Mesenchymal stem cell (in vitro differentiated cells and primary cell): ENCODE results near the gene C22orf39.

Experiments used
- DNase-seq: peaks from one replicate; pipeline ENCODE4 v3.0.0-alpha.2; 2013
- H2AFZ ChIP-seq: one replicate; pipeline ENCODE4 v1.6.1; 2013; ENCODE audit warnings: low read depth, mild to moderate bottlenecking, control low read depth, inconsistent platforms, low read length, moderate library complexity
- H2AK5ac ChIP-seq: 2 replicates; pipeline ENCODE4 v1.6.1; 2013; ENCODE audit warnings: low read length, moderate library complexity, mild to moderate bottlenecking, inconsistent platforms; ENCODE audit not compliant: severe bottlenecking
- H2BK120ac ChIP-seq: one replicate; pipeline ENCODE4 v1.6.1; 2013; ENCODE audit warnings: low read depth, mild to moderate bottlenecking, inconsistent platforms, low read length, moderate library complexity
- H2BK12ac ChIP-seq, 2 experiments: one replicate each; pipeline ENCODE4 v1.6.1; 2013; ENCODE audit warnings: inconsistent platforms in 2 of 2, low read length in 2 of 2, mild to moderate bottlenecking in 2 of 2, moderate library complexity in 2 of 2, control low read depth in 1 of 2
- H2BK15ac ChIP-seq: one replicate; pipeline ENCODE4 v1.6.1; 2013; ENCODE audit warnings: mild to moderate bottlenecking, low read depth, inconsistent platforms; ENCODE audit not compliant: poor library complexity, severe bottlenecking
- H2BK5ac ChIP-seq: 2 replicates; pipeline ENCODE4 v1.6.1; 2013; ENCODE audit warnings: low read depth, mild to moderate bottlenecking, low read length, control low read depth, inconsistent platforms; ENCODE audit not compliant: poor library complexity, severe bottlenecking
- H3K14ac ChIP-seq, 2 experiments: one replicate each; pipeline ENCODE4 v1.6.1; 2013; ENCODE audit warnings: inconsistent platforms in 2 of 2, low read length in 2 of 2, control low read depth in 1 of 2, mild to moderate bottlenecking in 1 of 2, moderate library complexity in 1 of 2
- H3K18ac ChIP-seq, 2 experiments: one replicate each; pipeline ENCODE4 v1.6.1; 2013; ENCODE audit warnings: inconsistent platforms in 2 of 2, low read length in 2 of 2, control low read depth in 1 of 2, low read depth in 1 of 2, mild to moderate bottlenecking in 1 of 2
- H3K23ac ChIP-seq, 2 experiments: one replicate each; pipeline ENCODE4 v1.6.1; 2013; ENCODE audit warnings: inconsistent platforms in 2 of 2, low read length in 2 of 2, mild to moderate bottlenecking in 2 of 2, moderate library complexity in 2 of 2, control low read depth in 1 of 2
- H3K27ac ChIP-seq: 2 replicates; pipeline ENCODE4 v1.5.1; 2013; ENCODE audit warnings: mild to moderate bottlenecking, moderate library complexity, low read length, control low read depth, inconsistent platforms; ENCODE audit not compliant: poor library complexity, severe bottlenecking
- H3K27me3 ChIP-seq, 2 experiments: 2 replicates each; pipeline versions ENCODE4 v1.6.1 to v1.7.0; 2013; ENCODE audit warnings: low read length in 2 of 2, mild to moderate bottlenecking in 2 of 2, moderate library complexity in 2 of 2, control low read depth in 1 of 2, inconsistent platforms in 1 of 2; ENCODE audit not compliant: control insufficient read depth in 1 of 2, insufficient read depth in 1 of 2
- H3K36me3 ChIP-seq, 2 experiments: 2 replicates each; pipeline versions ENCODE4 v1.6.1 to v1.7.0; 2013; ENCODE audit warnings: low read length in 2 of 2, control low read depth in 1 of 2, inconsistent platforms in 1 of 2, low read depth in 1 of 2, mild to moderate bottlenecking in 1 of 2; ENCODE audit not compliant: insufficient read depth in 2 of 2, control insufficient read depth in 1 of 2
- H3K4ac ChIP-seq, 2 experiments: one replicate each; pipeline ENCODE4 v1.6.1; 2013; ENCODE audit warnings: inconsistent platforms in 2 of 2, low read length in 2 of 2, mild to moderate bottlenecking in 2 of 2, moderate library complexity in 2 of 2, control low read depth in 1 of 2, low read depth in 1 of 2
- H3K4me1 ChIP-seq: 2 replicates; pipeline ENCODE4 v1.6.1; 2013; ENCODE audit warnings: low read depth, low read length, control low read depth; ENCODE audit not compliant: control insufficient read depth, insufficient read depth
- H3K4me2 ChIP-seq: 2 replicates; pipeline ENCODE4 v1.6.1; 2013; ENCODE audit warnings: low read length, mild to moderate bottlenecking, inconsistent platforms; ENCODE audit not compliant: poor library complexity, severe bottlenecking
- H3K4me3 ChIP-seq, 2 experiments: 2 replicates each; pipeline versions ENCODE4 v1.5.1 to v1.7.0; 2013; ENCODE audit warnings: low read length in 2 of 2, mild to moderate bottlenecking in 2 of 2, control low read depth in 1 of 2, low read depth in 1 of 2; ENCODE audit not compliant: insufficient read depth in 1 of 2
- H3K79me1 ChIP-seq: replicated peaks from 2 replicates; pipeline ENCODE4 v1.6.1; 2013; ENCODE audit warnings: mild to moderate bottlenecking, control low read depth, low read length, inconsistent platforms; ENCODE audit not compliant: poor library complexity, severe bottlenecking
- H3K9ac ChIP-seq: 2 replicates; pipeline ENCODE4 v1.7.0; 2013; ENCODE audit warnings: mild to moderate bottlenecking, low read length, moderate library complexity
- H3K9me3 ChIP-seq: 2 replicates; pipeline ENCODE4 v1.7.0; 2013; ENCODE audit warnings: mild to moderate bottlenecking, low read length; ENCODE audit not compliant: control insufficient read depth
- H4K8ac ChIP-seq: one replicate; pipeline ENCODE4 v1.6.1; 2013; ENCODE audit warnings: inconsistent platforms, mild to moderate bottlenecking, low read length, moderate library complexity
- H4K91ac ChIP-seq: one replicate; pipeline ENCODE4 v1.6.1; 2013; ENCODE audit warnings: mild to moderate bottlenecking, low read length, inconsistent platforms
- WGBS: methylation state at CpG from one replicate; pipeline ENCODE4 v1.1.7; 2013; ENCODE audit warnings: mixed read lengths; 5-methylcytosine and 5-hydroxymethylcytosine counted together

Gene C22orf39

GRCh38 chr22:19396934-19397733 lies 50.4 kb downstream of the C22orf39 start:
- H3K4ac ChIP-seq: no peak overlapping the region
- DNase-seq: no peak
- no peak overlapping the region for H2BK15ac ChIP-seq
- no peak overlapping the region for H2BK5ac ChIP-seq
- peaks cover 68 to 92% of the 10 kb centered on the region in 2 experiments for H3K36me3 ChIP-seq
- peaks cover 22% of the 10 kb centered on the region for H3K79me1 ChIP-seq
- H2AK5ac ChIP-seq: no peak overlapping the region
- H4K91ac ChIP-seq: no peak overlapping the region
- no peak overlapping the region for H3K27ac ChIP-seq
- H3K4me1 ChIP-seq: no peaks in the 10 kb centered on the region
- H3K18ac ChIP-seq: no peak overlapping the region
- no peak overlapping the region for H4K8ac ChIP-seq
- H3K14ac ChIP-seq: no peak overlapping the region
- H3K23ac ChIP-seq: no peak overlapping the region
- WGBS: 95% methylated on average over 6 of the region's 6 CpGs
- no peaks in the 10 kb centered on the region for H3K27me3 ChIP-seq
- no peaks in the 10 kb centered on the region for H3K9me3 ChIP-seq
- no peak overlapping the region for H3K4me2 ChIP-seq
- no peak overlapping the region for H3K9ac ChIP-seq
- H2AFZ ChIP-seq: no peak overlapping the region
- H3K4me3 ChIP-seq: no peak overlapping the region
- H2BK120ac ChIP-seq: no peak overlapping the region
- no peak overlapping the region for H2BK12ac ChIP-seq

- Histone ChIP-seq H3K4me1 (no peaks in the 10 kb centered on the region), H3K9me3 (no peaks in the 10 kb centered on the region), H2BK120ac (no peak overlapping the region), H3K14ac (no peak overlapping the region), H2AFZ (no peak overlapping the region), H2BK12ac (no peak overlapping the region), H2BK15ac (no peak overlapping the region), H3K79me1 (peaks cover 19% of the 10 kb centered on the region), H3K27ac (no peak overlapping the region), H3K27me3 (no peaks in the 10 kb centered on the region), H3K18ac (no peak overlapping the region), H3K23ac (no peak overlapping the region), H2BK5ac (no peak overlapping the region), H4K8ac (no peak overlapping the region), H3K4ac (no peak overlapping the region), H3K36me3 (peaks cover 71 to 92% of the 10 kb centered on the region in 2 experiments), H4K91ac (no peak overlapping the region), H3K4me3 (no peak overlapping the region), H2AK5ac (no peak overlapping the region), H3K9ac (no peak overlapping the region), H3K4me2 (no peak overlapping the region)
- DNase-seq: no peak
- WGBS: 100% methylated on average over 6 of the region's 6 CpGs
These were observed 51.0 kb downstream of the C22orf39 start for GRCh38 chr22:19396561-19396933.

- Histone ChIP-seq H3K18ac (no peak overlapping the region), H2BK120ac (no peak overlapping the region), H2AK5ac (no peak overlapping the region), H2BK15ac (no peak overlapping the region), H2BK12ac (no peak overlapping the region), H3K4me3 (no peak overlapping the region), H3K27ac (no peak overlapping the region), H3K4me1 (no peaks in the 10 kb centered on the region), H4K91ac (no peak overlapping the region), H3K4ac (no peak overlapping the region), H3K27me3 (no peaks in the 10 kb centered on the region), H3K14ac (no peak overlapping the region), H3K79me1 (peaks cover 15% of the 10 kb centered on the region), H3K9me3 (no peaks in the 10 kb centered on the region), H2AFZ (no peak overlapping the region), H3K36me3 (peaks cover 70 to 89% of the 10 kb centered on the region in 2 experiments), H2BK5ac (no peak overlapping the region), H3K23ac (no peak overlapping the region), H4K8ac (no peak overlapping the region), H3K4me2 (no peak overlapping the region), H3K9ac (no peak overlapping the region)
- 97% methylated on average over 4 of the region's 4 CpGs for WGBS
- DNase-seq: no peak
These were observed 52.2 kb downstream of the C22orf39 start for GRCh38 chr22:19395276-19395675.

- 99% methylated on average over 8 of the region's 8 CpGs for WGBS
- H3K9ac ChIP-seq: no peak overlapping the region
- H3K18ac ChIP-seq: no peak overlapping the region
- H3K4me1 ChIP-seq: no peaks in the 10 kb centered on the region
- H3K36me3 ChIP-seq: peaks cover 76 to 91% of the 10 kb centered on the region in 2 experiments
- H3K4me2 ChIP-seq: no peak overlapping the region
- DNase-seq: no peak
- no peaks in the 10 kb centered on the region for H3K27me3 ChIP-seq
- no peak overlapping the region for H3K4ac ChIP-seq
- H2AFZ ChIP-seq: no peak overlapping the region
- H4K8ac ChIP-seq: no peak overlapping the region
- H3K9me3 ChIP-seq: no peaks in the 10 kb centered on the region
- peaks cover 19% of the 10 kb centered on the region for H3K79me1 ChIP-seq
- H2BK15ac ChIP-seq: no peak overlapping the region
- H2BK5ac ChIP-seq: no peak overlapping the region
- H4K91ac ChIP-seq: no peak overlapping the region
- no peak overlapping the region for H3K23ac ChIP-seq
- no peak overlapping the region for H3K4me3 ChIP-seq
- H3K27ac ChIP-seq: no peak overlapping the region
- H3K14ac ChIP-seq: no peak overlapping the region
- no peak overlapping the region for H2BK120ac ChIP-seq
- H2BK12ac ChIP-seq: no peak overlapping the region
- H2AK5ac ChIP-seq: no peak overlapping the region
These were observed 53.0 kb downstream of the C22orf39 start for GRCh38 chr22:19394274-19395050.
